A549 (cell line): ENCODE data around the gene DYNLT4. TPM values are rescaled to one million over a fixed set of nuclear protein-coding genes. Genes with fewer than 3 reads are reported as not detected.

ENCODE experiments used
- ATAC-seq, 2 experiments: fragments of 200-7000 bp in 1 of 2; fragments of >200 bp in 1 of 2; cut with Nextera tagmentation in 1 of 2; cut with Tn5 transposase in 1 of 2; 3 replicates each; pipeline versions ENCODE4 v1.8.0 to v1.9.1; 2018 to 2020; ENCODE audit warnings: mild to moderate bottlenecking in 1 of 2, moderate library complexity in 1 of 2
- CTCF ChIA-PET: fragments of 300-600 bp; sonication (Branson Sonifier 250); formaldehyde crosslinking; extraction: SDS; loops from one replicate; lab custom pipeline; 2021; ENCODE audit warnings: antibody characterized with exemption, inconsistent platforms; lab: Yijun Ruan, JAX
- POLR2A ChIA-PET: fragments of 350-600 bp; formaldehyde crosslinking; extraction: SDS; loops from one replicate; lab custom pipeline; 2021; ENCODE audit warnings: antibody characterized with exemption, inconsistent platforms; lab: Yijun Ruan, JAX
- DNase-seq, 2 experiments: peaks; one replicate each; pipeline versions ENCODE4 v3.0.0 to v3.0.0-alpha.2; 2011 to 2016; ENCODE audit warnings: low read depth in 1 of 2, low spot score in 1 of 2
- FAIRE-seq: peaks from 2 replicates; lab custom pipeline; 2011; peaks lifted over from hg19 to GRCh38; lab: Jason Lieb, UNC
- H3K27ac ChIP-seq, 2 experiments: fragments of >200 bp; sonication (Bioruptor Twin); formaldehyde crosslinking; 3 replicates each; pipeline ENCODE4 v1.5.1; 2016 to 2017
- H3K4me1 ChIP-seq: fragments of >200 bp; sonication (Bioruptor Twin); formaldehyde crosslinking; 3 replicates; pipeline ENCODE4 v1.6.1; 2016
- H3K4me2 ChIP-seq: fragments of >200 bp; sonication (Bioruptor Twin); formaldehyde crosslinking; 3 replicates; pipeline ENCODE4 v1.6.1; 2016
- H3K4me3 ChIP-seq: fragments of >200 bp; sonication (Bioruptor Twin); formaldehyde crosslinking; 3 replicates; pipeline ENCODE4 v1.5.1; 2016
- H3K9me3 ChIP-seq: fragments of >200 bp; sonication (Bioruptor Twin); formaldehyde crosslinking; 3 replicates; pipeline ENCODE4 v1.6.1; 2016
- BHLHE40 ChIP-seq: IDR thresholded peaks from 2 replicates; pipeline ENCODE4 v1.6.1; 2012; ENCODE audit warnings: low read depth, low read length, inconsistent platforms
- CBX2 ChIP-seq: fragments of 200-600 bp; sonication (generic); IDR thresholded peaks from 2 replicates; pipeline ENCODE4 v1.6.1; 2016; ENCODE audit warnings: low read depth, mild to moderate bottlenecking, borderline replicate concordance
- CBX8 ChIP-seq: fragments of 200-600 bp; sonication (generic); IDR thresholded peaks from 2 replicates; pipeline ENCODE4 v1.6.1; 2016
- CEBPB ChIP-seq, 2 experiments: fragments of >200 bp in 1 of 2; sonication (Bioruptor Twin) in 1 of 2; formaldehyde crosslinking in 1 of 2; IDR thresholded peaks; 2 replicates each; pipeline ENCODE4 v1.6.1; 2012 to 2016
- CHD4 ChIP-seq: fragments of 200-600 bp; sonication (generic); IDR thresholded peaks from 2 replicates; pipeline ENCODE4 v1.6.1; 2016; ENCODE audit warnings: antibody characterized with exemption, mild to moderate bottlenecking, borderline replicate concordance
- EHMT2 ChIP-seq: fragments of 200-600 bp; sonication (generic); IDR thresholded peaks from 2 replicates; pipeline ENCODE4 v1.6.1; 2016; ENCODE audit warnings: antibody characterized with exemption, low read depth, mild to moderate bottlenecking, moderate library complexity
- ESRRA ChIP-seq: fragments of 150-350 bp; IDR thresholded peaks from 2 replicates; pipeline ENCODE4 v1.6.1; 2014; ENCODE audit warnings: mild to moderate bottlenecking, low read length, borderline replicate concordance
- FOXS1 ChIP-seq: fragments of 250-450 bp; sonication (Bioruptor Pico); IDR thresholded peaks from 2 replicates; pipeline ENCODE4 v1.5.0; 2020; ENCODE audit warnings: mild to moderate bottlenecking, moderate library complexity
- GATA3 ChIP-seq: IDR thresholded peaks from 2 replicates; pipeline ENCODE4 v1.6.1; 2012; ENCODE audit warnings: borderline replicate concordance
- HDAC2 ChIP-seq: fragments of 200-600 bp; sonication (generic); IDR thresholded peaks from 2 replicates; pipeline ENCODE4 v1.6.1; 2016
- HEYL ChIP-seq: fragments of 250-450 bp; sonication (Bioruptor Pico); IDR thresholded peaks from 2 replicates; pipeline ENCODE4 v1.8.0; 2021; ENCODE audit warnings: mild to moderate bottlenecking, moderate library complexity
- HOXB13 ChIP-seq: fragments of 250-450 bp; sonication (Bioruptor Pico); IDR thresholded peaks from 2 replicates; pipeline ENCODE4 v1.5.0; 2020; ENCODE audit warnings: low read depth, mild to moderate bottlenecking, moderate library complexity
- HOXB5 ChIP-seq: fragments of 250-450 bp; sonication (Bioruptor Pico); IDR thresholded peaks from 2 replicates; pipeline ENCODE4 v1.5.0; 2020; ENCODE audit warnings: mild to moderate bottlenecking, moderate library complexity
- KDM1A ChIP-seq: fragments of 200-600 bp; sonication (generic); IDR thresholded peaks from 2 replicates; pipeline ENCODE4 v1.6.1; 2016; ENCODE audit warnings: low read depth, mild to moderate bottlenecking
- NFE2L2 ChIP-seq: fragments of 150-350 bp; conservative IDR thresholded peaks from 2 replicates; pipeline ENCODE4 v1.6.1; 2014; ENCODE audit warnings: low read length
- RCOR1 ChIP-seq: fragments of 150-350 bp; IDR thresholded peaks from 2 replicates; pipeline ENCODE4 v1.6.1; 2014; ENCODE audit warnings: antibody characterized with exemption, low read length, low read depth
- SREBF2 ChIP-seq: fragments of 450-650 bp; IDR thresholded peaks from 2 replicates; pipeline ENCODE4 v1.6.1; 2014; ENCODE audit warnings: mild to moderate bottlenecking, moderate library complexity
- TFCP2L1 ChIP-seq: fragments of 250-450 bp; sonication (Bioruptor Pico); IDR thresholded peaks from 2 replicates; pipeline ENCODE4 v1.5.0; 2021; ENCODE audit warnings: mild to moderate bottlenecking
- ZNF302 ChIP-seq: fragments of 250-450 bp; sonication (Bioruptor Pico); IDR thresholded peaks from 2 replicates; pipeline ENCODE4 v1.9.0; 2021; ENCODE audit warnings: inconsistent platforms, mild to moderate bottlenecking, moderate library complexity
- WGBS: methylation state at CpG from one replicate; pipeline ENCODE4 v1.1.6; 2017; ENCODE audit errors: missing lambda C conversion rate; 5-methylcytosine and 5-hydroxymethylcytosine counted together
- polyA plus RNA-seq, 4 experiments: library from polyadenylated mRNA; depleted of rRNA in 3 of 4; stranded (reverse); fragments of >200 nt; fragmentation: RNase III in 1 of 4; extraction: RNeasy Plus Mini Kit Qiagen cat#74134 plus additional on column Dnase treatment in 1 of 4; gene quantifications; 2 replicates in 3 of 4; 3 replicates in 1 of 4; pipeline ENCODE4 v1.2.3, GENCODE V29; 2011 to 2017
- TF ChIP-seq, protein P1 (sequence below): IDR thresholded peaks from 2 replicates; pipeline ENCODE4 v1.6.1; 2012; ENCODE audit warnings: low read depth, borderline replicate concordance
- TF ChIP-seq, protein P2 (sequence below): fragments of 250-450 bp; sonication (Bioruptor Pico); IDR thresholded peaks from 2 replicates; pipeline ENCODE4 v1.5.0; 2021; ENCODE audit warnings: mild to moderate bottlenecking, moderate library complexity, borderline replicate concordance
- TF ChIP-seq, protein P3 (sequence below): fragments of 450-650 bp; IDR thresholded peaks from 2 replicates; pipeline ENCODE4 v1.6.1; 2014; ENCODE audit warnings: antibody characterized with exemption

Gene DYNLT4
- polyA plus RNA-seq, 2 of the 4 experiments (the other 2 are of a cell fraction): 0.12 to 0.21 TPM

DNA sequence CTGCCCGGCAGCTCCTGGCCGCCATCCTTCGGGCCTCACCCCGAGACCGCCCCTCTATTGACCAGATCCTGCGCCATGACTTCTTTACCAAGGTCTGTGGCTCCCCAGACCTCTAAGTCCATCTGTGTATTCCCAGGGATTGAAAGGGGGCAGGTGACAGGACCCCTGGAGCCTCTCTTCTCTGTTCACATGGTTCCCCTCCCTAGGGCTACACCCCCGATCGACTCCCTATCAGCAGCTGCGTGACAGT is 4.2 kb downstream of the DYNLT4 start:
- 91% methylated on average over 6 of the region's 9 CpGs for WGBS
- H3K9me3 ChIP-seq: no peaks in the 10 kb centered on the region
- ATAC-seq (no peak), DNase-seq (no peak), FAIRE-seq (no peak)
- H3K4me3 ChIP-seq: no peak overlapping the region
- TF ChIP-seq CHD4 (no peak), HOXB5 (CRISPR knock-in tag) (no peak), KDM1A (no peak), RCOR1 (no peak), HOXB13 (CRISPR knock-in tag) (no peak), GATA3 (no peak), CEBPB (IDR thresholded peaks at IDR 0.05) (no peak)
- peaks cover 61% of the 10 kb centered on the region for H3K4me1 ChIP-seq
- ChIA-PET POLR2A (no interaction called here), CTCF (interaction anchor here (1.2 to 3.9 kb wide), 3 partner anchors 10 to 16 kb away, joined by 3 to 9 read pairs (median 4); partner anchors contain the start of gene BEST4)
- peak overlapping the region in 1 of 2 experiments; percentile 91; a peak in 1 of 6 replicates for H3K27ac ChIP-seq
- peak overlapping the region; percentile 96; the same call in 2 of the 3 replicates for H3K4me2 ChIP-seq

DNA sequence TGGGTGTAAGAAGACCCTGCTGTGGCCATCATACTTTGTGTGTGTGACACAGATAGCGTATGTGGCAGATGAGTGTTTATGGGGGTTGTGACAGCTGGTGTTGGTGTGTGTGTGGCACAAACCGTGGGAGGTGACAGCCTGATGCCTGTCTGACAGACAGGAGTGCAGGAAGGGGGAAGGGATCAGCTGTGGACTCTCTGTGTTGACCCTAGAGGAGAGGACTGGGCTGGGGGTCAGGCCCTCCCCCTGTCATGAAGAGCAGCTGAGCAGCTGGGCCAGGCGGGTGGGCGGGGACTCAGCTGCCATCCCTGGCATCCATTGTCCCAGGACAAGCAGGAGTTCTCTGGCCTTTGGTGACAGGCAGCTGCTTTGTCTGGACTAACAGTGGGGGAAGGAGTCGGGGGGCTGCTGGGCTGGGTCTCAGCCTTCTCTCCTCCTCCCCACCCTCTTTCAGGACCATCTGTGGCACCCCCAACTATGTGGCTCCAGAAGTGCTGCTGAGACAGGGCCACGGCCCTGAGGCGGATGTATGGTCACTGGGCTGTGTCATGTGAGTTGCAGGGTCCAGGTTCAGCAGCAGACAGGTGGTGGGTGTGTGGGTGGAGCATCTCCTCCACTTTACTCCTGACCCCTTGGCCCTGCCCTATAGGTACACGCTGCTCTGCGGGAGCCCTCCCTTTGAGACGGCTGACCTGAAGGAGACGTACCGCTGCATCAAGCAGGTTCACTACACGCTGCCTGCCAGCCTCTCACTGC is 4.7 kb downstream of the DYNLT4 start:
- Histone ChIP-seq H3K4me2 (peak overlapping the region; percentile 96), H3K4me1 (peaks cover 57% of the 10 kb centered on the region), H3K4me3 (peak overlapping the region; percentile 98), H3K27ac (peak overlapping the region in 1 of 2 experiments; percentile 91; a peak in 4 of 6 replicates), H3K9me3 (no peaks in the 10 kb centered on the region)
- no peak for ATAC-seq
- FAIRE-seq: no peak
- 93% methylated on average over 9 of the region's 13 CpGs for WGBS
- POLR2A ChIA-PET: interaction anchor here (0.6 kb wide), 1 partner anchor 15 kb away, joined by 3 read pairs; no protein-coding TSS in a partner anchor
- TF ChIP-seq SREBF2 (no peak), ZNF302 (CRISPR knock-in tag) (no peak), HDAC2 (no peak), TFCP2L1 (no peak), FOXS1 (CRISPR knock-in tag) (no peak), NFE2L2 (no peak), CBX2 (no peak), ESRRA (no peak)
- TF ChIP-seq, protein P1, sequence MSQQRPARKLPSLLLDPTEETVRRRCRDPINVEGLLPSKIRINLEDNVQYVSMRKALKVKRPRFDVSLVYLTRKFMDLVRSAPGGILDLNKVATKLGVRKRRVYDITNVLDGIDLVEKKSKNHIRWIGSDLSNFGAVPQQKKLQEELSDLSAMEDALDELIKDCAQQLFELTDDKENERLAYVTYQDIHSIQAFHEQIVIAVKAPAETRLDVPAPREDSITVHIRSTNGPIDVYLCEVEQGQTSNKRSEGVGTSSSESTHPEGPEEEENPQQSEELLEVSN: no peak
- TF ChIP-seq, protein P2, sequence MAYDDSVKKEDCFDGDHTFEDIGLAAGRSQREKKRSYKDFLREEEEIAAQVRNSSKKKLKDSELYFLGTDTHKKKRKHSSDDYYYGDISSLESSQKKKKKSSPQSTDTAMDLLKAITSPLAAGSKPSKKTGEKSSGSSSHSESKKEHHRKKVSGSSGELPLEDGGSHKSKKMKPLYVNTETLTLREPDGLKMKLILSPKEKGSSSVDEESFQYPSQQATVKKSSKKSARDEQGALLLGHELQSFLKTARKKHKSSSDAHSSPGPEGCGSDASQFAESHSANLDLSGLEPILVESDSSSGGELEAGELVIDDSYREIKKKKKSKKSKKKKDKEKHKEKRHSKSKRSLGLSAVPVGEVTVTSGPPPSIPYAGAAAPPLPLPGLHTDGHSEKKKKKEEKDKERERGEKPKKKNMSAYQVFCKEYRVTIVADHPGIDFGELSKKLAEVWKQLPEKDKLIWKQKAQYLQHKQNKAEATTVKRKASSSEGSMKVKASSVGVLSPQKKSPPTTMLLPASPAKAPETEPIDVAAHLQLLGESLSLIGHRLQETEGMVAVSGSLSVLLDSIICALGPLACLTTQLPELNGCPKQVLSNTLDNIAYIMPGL (CRISPR knock-in tag): no peak
- CTCF ChIA-PET: interaction anchor here (1.2 to 3.9 kb wide), 3 partner anchors 9 to 15 kb away, joined by 3 to 9 read pairs (median 4); partner anchors contain the start of gene BEST4
- no peak for DNase-seq

DNA sequence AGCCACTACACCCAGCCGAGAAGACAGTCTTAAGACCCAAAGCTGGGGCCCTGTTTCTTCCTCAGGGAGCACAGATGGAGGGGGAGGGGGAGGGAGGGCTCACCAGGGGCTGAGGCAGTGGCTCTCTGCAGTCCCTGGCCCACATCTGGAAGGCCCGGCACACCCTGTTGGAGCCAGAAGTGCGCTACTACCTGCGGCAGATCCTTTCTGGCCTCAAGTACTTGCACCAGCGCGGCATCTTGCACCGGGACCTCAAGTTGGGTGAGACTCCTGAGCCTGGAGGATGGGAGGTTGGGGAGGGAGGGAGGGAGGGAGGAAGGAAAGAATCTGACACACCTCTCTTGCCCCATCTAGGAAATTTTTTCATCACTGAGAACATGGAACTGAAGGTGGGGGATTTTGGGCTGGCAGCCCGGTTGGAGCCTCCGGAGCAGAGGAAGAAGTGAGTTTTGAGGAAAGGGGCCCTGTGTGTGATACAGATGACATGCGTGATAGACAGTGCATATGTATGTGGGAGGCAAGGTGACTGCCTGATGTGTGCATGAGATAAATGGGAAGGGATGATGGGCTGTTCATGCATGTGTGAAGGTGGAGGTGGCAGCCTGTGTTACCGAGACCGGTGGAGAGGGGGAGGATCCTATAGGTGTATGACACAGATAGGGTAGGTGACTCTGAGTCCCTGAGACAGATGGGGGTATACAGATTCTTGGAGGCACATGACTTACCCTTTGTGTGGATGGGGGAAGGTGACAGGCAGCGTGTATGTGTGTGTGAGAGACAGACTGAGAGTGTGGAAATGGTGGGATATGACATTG is 5.5 kb downstream of the DYNLT4 start:
- peak overlapping the region; percentile 98 for H3K4me3 ChIP-seq
- 71% methylated on average over 12 of the region's 13 CpGs for WGBS
- H3K4me1 ChIP-seq: peaks cover 49% of the 10 kb centered on the region
- H3K9me3 ChIP-seq: no peaks in the 10 kb centered on the region
- POLR2A ChIA-PET: interaction anchor here (0.6 to 3.1 kb wide), 6 partner anchors 7 to 80 kb away, joined by 3 to 47 read pairs (median 28); partner anchors contain the start of gene BTBD19
- H3K4me2 ChIP-seq: peak overlapping the region; percentile 96
- TF ChIP-seq ZNF302 (CRISPR knock-in tag) (no peak), RCOR1 (no peak), HEYL (CRISPR knock-in tag) (no peak), CBX8 (no peak), BHLHE40 (no peak), EHMT2 (no peak)
- TF ChIP-seq, protein P3, sequence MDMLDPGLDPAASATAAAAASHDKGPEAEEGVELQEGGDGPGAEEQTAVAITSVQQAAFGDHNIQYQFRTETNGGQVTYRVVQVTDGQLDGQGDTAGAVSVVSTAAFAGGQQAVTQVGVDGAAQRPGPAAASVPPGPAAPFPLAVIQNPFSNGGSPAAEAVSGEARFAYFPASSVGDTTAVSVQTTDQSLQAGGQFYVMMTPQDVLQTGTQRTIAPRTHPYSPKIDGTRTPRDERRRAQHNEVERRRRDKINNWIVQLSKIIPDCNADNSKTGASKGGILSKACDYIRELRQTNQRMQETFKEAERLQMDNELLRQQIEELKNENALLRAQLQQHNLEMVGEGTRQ: no peak
- CTCF ChIA-PET: interaction anchor here (0.7 to 4.3 kb wide), 4 partner anchors 8 to 12 kb away, joined by 3 to 41 read pairs (median 4); no protein-coding TSS in a partner anchor
- H3K27ac ChIP-seq: peak overlapping the region; percentile 41 to 91; a peak in 5 of 6 replicates
- ATAC-seq: no peak
- no peak for DNase-seq
- FAIRE-seq: no peak
